ENCODE results near the gene ZBTB7C.

The ZBTB7C gene

DNA sequence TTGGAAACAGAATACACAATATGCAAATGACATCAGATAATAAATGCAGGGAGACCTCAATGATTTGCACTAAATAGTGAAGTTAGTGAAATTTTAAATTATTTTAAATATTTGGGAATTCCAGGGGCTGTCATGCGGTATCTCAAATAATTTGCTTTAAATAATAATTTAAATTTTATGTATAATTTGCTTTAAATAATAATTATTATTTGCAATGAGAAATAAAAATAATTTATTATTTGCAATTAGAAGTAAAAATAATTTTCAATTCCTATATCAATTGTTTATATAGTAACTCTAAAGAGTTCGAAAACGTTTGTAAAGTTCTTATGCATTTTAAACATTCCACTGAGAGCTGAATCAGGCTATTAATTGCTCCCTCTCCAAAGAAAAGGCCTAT lies 226.4 kb downstream of the ZBTB7C start:
- DNase-seq (ENCODE audit: low read depth, low spot score) = no peak
- H3K27ac ChIP-seq = no peak overlapping the region

- no peak overlapping the region for H3K27ac ChIP-seq
- no peak for DNase-seq (ENCODE audit: low read depth, low spot score)
Observed at GRCh38 chr18:48181857-48182256, 227.3 kb downstream of the ZBTB7C start.

GRCh38 chr18:48181087-48181823 lies 227.9 kb downstream of the ZBTB7C start:
- no peak for DNase-seq (ENCODE audit: low read depth, low spot score)
- H3K27ac ChIP-seq = no peak overlapping the region

DNA sequence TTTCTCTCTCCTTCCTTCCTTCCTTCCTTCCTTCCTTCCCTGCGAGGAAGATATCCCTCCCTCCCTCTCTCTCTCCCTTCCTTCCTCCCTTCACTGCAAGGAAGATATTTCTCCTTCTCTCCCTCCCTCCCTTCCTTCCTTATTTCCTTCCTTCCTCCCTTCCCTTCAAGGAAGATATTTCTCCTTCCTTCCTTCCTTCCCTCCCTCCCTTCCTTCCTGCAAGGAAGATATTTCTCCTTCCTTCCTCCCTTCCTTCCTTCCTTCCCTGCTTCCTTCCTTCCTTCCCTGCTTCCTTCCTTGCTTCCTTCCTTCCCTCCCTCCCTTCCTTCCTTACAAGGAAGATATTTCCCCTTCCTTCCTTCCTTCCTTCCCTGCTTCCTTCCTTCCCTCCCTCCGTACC lies 229.5 kb downstream of the ZBTB7C start:
- DNase-seq (ENCODE audit: low read depth, low spot score) = no peak
- no peak overlapping the region for H3K27ac ChIP-seq

DNA sequence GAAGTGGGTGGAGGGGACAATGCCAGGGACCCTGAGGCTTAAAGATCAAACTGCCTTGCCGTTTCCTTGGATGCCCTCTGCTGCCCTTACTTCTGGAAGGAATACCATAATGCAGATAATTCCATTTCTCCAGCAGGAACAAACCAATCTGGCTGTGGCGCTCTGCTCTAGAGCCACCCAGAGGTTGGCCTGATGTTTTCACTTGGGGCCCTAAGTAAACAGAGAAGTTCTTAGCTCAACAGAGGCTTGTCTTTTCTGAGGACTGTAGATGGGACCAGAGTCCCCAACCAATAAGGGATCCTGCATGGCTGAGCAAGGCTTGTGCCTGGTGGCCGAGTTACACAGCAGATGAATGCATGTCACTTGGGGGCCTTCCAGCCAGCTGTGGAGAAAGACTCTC lies 230.2 kb downstream of the ZBTB7C start:
- no peak for DNase-seq (ENCODE audit: low read depth, low spot score)
- H3K27ac ChIP-seq = no peak overlapping the region

DNA sequence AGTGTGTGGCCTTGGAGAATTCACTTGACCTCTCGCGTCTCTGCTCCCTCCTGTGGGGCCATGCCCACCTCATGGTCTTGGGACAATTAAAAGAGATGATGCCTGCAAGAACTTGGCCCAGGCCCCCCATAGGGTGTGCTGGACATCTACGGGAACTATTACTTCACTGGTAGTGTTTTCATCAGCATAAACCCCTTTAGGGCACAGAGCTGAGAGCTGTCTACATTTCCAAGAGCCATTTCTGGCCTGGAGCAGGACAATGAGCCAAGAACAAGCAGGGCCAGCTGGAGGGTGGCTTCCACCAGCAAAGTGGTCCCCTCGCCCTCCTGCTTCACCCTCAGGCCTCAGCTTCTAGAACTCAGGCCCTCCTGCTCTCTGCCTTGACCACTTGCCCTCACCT lies 232.3 kb downstream of the ZBTB7C start:
- no peak overlapping the region for H3K27ac ChIP-seq
- no peak for DNase-seq (ENCODE audit: low read depth, low spot score)

GRCh38 chr18:48173557-48173956 lies 235.6 kb downstream of the ZBTB7C start:
- H3K27ac ChIP-seq = no peak overlapping the region
- DNase-seq (ENCODE audit: low read depth, low spot score) = no peak

DNA sequence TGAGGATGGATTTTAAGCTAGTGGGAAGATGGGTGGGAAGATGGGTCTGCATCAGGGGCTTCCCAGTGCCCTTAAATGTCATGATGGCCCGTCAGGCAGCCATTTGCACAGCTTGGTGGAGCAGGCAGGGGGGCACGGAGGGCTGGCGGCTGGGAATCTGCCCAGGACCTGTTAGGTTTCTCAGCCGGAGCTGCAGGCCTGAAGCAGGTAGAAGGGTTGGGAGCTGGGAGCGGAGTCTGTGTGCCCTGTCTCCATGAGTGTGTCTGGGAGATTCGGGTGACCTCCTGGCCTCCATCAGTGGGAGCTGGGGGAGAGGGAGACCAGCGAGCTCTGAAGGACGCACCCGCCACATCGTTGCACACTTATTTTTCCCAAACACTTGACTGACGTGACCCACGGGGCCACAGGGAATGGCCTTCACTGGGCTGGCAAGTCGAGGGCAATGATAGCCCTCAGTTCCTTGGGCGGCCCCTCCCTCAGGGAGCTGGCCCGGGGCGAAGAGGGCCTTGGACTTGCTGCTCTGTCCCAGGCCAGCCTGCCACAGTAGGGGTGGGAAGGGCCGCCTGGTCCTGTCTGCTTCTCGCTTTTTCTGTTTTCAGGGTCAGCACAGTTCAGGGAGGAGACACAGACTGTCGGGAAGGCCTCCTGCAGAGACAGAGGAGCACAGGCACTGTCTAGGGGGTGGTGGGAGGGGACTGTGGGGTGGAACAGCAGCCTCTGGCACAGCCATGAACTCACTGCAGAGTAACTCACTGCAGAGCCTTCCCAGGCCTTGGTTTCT lies 236.8 kb downstream of the ZBTB7C start:
- no peak overlapping the region for H3K27ac ChIP-seq
- no peak for DNase-seq (ENCODE audit: low read depth, low spot score)

DNA sequence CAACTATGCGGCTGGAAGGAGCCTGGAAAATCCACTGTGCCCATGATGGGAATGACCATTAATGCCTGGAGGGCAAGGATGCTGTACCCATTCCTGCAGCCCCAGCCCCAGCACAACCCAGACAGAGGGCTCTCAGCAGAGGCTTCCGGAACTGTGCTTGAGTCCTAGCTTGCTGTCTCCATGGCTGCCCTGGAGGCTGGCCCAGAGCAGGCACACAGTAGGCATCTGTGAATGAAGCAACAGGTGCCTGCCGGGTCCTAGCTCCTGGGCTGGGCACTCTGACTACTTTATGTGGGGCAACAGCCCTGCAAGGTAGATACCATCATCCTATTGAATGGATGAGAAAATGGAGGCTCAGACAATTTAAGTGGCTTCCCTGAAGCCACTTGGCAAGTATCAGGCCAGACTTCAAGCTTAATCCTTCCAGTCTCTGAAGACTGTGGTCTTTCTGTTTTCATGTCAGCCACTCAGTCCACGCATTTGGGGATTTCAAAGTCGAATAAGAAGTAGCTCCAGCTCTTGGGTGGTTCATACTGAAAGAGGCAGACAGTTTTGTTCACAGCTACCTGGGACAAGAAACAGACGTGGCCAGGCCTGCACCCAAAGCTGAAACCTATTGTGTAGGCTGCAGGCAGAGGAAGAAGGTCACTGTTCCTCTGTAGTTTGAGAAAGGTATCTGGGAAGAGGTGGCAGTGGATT lies 237.5 kb downstream of the ZBTB7C start:
- no peak for DNase-seq (ENCODE audit: low read depth, low spot score)
- H3K27ac ChIP-seq = no peak overlapping the region

DNA sequence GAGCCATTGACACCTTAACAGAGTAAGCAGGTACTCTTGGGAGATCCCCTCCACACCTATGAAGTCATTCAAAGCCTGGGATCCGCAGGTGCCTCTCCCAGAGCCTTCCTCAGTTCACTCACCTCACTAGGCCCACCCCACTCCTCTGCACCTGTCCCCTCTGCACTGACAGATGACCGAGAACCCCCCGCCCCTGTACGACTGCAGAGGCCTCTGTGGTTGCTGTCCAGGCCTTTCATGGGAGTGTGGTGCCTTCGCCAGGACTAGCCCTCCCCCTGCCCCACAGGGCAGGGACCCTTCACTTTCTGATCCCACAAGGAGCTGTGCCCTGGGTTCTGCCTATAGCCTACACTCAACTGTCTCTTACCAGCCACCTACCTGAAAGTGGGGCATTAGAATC lies 238.5 kb downstream of the ZBTB7C start:
- no peak for DNase-seq (ENCODE audit: low read depth, low spot score)
- no peak overlapping the region for H3K27ac ChIP-seq

GRCh38 chr18:48168861-48169260 lies 240.3 kb downstream of the ZBTB7C start:
- DNase-seq (ENCODE audit: low read depth, low spot score) = no peak

GRCh38 chr18:48167897-48168253 lies 241.3 kb downstream of the ZBTB7C start:
- no peak overlapping the region for H3K27ac ChIP-seq
- no peak for DNase-seq (ENCODE audit: low read depth, low spot score)

More at GRCh38 chr18:48168861-48169260, 240.3 kb downstream of the ZBTB7C start:
- no peak overlapping the region for H3K27ac ChIP-seq

DNA sequence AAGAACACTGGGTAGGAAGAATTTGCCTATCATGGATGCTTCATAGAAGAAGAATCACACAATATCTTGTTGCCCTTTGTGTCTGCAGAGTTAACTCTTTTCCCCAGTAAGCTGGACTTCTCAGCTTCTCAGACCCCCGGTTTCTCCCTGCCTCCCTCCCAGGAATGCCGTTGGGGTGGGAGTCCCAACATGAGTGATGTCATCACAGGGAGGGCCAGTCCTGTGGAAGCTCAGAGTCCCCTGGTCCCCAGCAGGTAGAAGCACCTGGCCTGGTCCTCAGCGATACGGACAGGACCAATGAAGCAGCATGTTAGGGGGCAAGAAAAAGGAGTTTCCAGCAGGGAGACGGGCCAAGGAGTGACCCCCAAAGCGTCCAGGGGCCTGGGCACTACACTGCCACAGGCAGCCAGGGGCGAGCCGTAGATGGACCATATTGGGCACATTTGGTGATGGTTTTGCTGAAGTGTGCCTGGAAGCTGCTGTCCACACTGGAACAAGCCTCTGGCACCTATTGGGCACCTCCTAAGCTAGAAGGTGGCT lies 242.8 kb downstream of the ZBTB7C start:
- no peak for DNase-seq (ENCODE audit: low read depth, low spot score)
- H3K27ac ChIP-seq = no peak overlapping the region

DNA sequence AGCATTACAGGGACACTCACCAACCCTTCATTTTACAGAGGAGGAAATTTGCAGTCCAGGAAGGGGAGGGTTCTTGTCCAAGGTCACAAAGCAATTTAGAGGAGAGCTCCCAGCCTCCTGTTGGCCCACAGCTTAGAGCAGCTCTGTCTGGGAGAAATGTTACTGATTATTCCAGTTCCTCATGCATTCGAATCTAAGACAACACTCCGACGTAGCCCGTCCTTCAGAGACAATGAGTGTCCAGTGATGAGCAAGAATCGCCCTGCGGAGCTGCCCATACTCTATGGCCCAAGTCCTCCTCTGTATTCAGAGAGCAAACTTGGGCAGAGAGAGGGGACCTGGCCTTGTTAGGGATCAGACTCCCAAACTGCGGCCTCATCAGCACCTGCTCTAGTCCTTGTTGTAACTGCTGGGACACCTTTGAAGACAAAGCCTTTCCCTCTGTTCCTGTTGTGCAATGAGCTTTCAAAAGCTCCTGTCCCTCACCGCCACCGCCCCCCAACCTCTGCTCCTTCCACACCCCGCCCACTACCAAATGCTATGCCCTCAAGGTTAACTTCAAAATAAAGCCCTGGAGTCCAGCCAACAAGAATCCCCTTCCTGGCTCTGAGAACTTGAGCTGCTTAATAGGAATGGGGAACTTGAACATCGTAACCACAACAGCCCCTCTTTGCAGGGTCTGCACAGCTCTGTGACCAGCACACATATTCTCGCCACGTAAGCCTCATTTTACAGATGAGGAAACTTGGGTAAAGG lies 243.9 kb downstream of the ZBTB7C start:
- no peak overlapping the region for H3K27ac ChIP-seq
- no peak for DNase-seq (ENCODE audit: low read depth, low spot score)

GRCh38 chr18:48164701-48165100 lies 244.5 kb downstream of the ZBTB7C start:
- DNase-seq (ENCODE audit: low read depth, low spot score) = no peak

DNA sequence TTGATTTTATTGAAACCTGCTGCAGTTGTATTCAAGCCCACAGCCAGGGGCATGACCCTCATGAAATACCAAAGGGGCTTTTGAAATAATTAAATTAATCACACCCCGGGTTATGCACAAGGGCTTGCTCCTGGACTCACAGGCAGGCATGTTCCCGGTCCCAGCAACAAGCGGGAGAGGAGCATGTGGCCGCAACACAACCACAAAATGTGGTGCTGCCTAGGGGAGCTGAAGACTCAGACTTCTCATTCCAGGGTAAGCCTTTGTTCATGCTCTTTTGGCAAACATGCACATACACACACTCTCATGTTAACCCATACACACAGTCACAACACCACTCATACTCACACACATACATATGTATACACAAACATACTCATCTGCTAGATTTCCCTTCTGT lies 245.1 kb downstream of the ZBTB7C start:
- no peak for DNase-seq (ENCODE audit: low read depth, low spot score)
- no peak overlapping the region for H3K27ac ChIP-seq

More at GRCh38 chr18:48164701-48165100, 244.5 kb downstream of the ZBTB7C start:
- no peak overlapping the region for H3K27ac ChIP-seq

- DNase-seq (ENCODE audit: low read depth, low spot score) = no peak
Observed at GRCh38 chr18:48163738-48164115, 245.5 kb downstream of the ZBTB7C start.

GRCh38 chr18:48162956-48163737 lies 246.0 kb downstream of the ZBTB7C start:
- DNase-seq (ENCODE audit: low read depth, low spot score) = no peak
- H3K27ac ChIP-seq = no peak overlapping the region

More at GRCh38 chr18:48163738-48164115, 245.5 kb downstream of the ZBTB7C start:
- no peak overlapping the region for H3K27ac ChIP-seq

DNA sequence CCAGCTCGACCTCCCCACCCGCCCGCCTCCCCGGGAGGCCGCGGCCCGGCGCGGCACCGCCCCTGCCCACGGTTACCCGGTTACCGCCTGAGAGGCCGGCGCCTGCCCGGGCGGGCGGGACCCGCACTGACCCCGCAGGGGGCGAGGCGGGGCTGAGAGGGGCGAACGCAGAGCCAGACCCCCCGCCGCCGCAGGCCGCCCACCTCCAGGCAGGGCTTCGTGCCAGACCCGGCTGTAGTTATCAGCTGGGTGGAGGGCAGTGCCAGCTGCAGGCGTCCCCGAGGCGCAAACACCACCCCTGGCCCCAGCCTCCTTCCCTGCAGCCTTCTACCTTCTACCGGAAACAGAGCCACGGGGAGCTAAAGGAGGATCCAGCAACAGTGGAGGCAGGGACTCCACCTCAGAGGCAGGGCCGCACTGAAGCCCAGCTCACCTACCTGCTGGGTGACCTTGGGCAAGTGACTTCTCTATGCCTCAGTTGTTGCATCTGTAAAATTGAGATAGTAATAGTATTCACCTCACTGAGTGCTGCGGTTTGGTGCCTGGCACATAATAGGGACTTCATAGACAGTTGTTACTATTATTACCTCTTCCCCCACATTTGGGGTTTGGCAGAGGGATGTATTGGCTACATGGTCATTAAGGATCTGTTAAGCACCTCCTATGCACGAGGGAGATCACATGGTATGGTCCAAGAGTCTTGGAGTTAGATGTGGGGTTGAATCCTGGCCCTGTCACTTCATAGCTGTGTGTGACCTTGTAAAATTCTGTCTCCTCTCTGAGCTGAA lies 247.1 kb downstream of the ZBTB7C start:
- DNase-seq (ENCODE audit: low read depth, low spot score) = no peak
- peak overlapping the region; percentile 77 for H3K27ac ChIP-seq
